ENCODE data around the gene CD99. TPM values are rescaled to one million over a fixed set of nuclear protein-coding genes. Genes with fewer than 3 reads are reported as not detected.

The CD99 gene
- total and polyA plus RNA-seq, 2 donors (not counting 3 experiments of a cell fraction or from before 2014, with no cell fraction given): 364 to 654 TPM

DNA sequence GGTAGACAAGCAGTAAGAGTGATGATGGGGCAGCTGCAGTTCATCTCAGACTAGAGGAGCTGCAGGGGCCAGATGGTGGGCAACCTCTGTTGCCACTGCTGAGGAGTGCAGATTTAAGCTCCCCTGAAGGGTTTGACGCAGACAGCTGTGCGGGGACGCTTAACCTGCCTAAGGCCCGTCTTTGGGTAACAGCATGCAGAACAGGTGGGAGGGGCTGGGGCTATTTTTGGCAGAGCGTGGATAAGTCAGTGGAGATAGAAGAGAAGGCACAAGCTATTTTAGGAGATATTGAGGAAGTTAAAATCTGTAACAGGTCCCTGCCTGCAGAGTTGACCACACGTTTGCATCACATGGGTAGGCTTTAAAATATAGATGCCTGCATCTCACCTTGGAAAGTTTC lies 10.5 kb downstream of the CD99 start:
- no TSS peak for BruUV-seq (replicated peaks)
- intact Hi-C loops (cut with micrococcal nuclease): no loop called here
- Histone ChIP-seq H3K4me1 (ENCODE audit: control insufficient read depth, extremely low read depth, insufficient read depth, low read length) (peaks cover 63% of the 10 kb centered on the region), H3K36me3 (ENCODE audit: control insufficient read depth in 2 of 2, extremely low read depth in 1 of 2, insufficient read depth in 2 of 2, low read length in 2 of 2) (peaks cover 0 to 4% of the 10 kb centered on the region in 2 experiments), H3K9me1 (replicated peaks; ENCODE audit: control insufficient read depth, extremely low read depth, insufficient read depth, low read length) (no peaks in the 10 kb centered on the region), H3K4me3 (replicated peaks in 1 of 3; ENCODE audit: insufficient read depth in 1 of 3, low read depth in 1 of 3, low read length in 3 of 3) (no peak overlapping the region), H3K79me2 (ENCODE audit: control insufficient read depth, insufficient read depth, low read length) (peaks cover 94% of the 10 kb centered on the region), H2AFZ (ENCODE audit: low read depth, low read length) (no peak overlapping the region), H4K20me1 (replicated peaks; ENCODE audit: control insufficient read depth, extremely low read depth, insufficient read depth, low read length) (no peaks in the 10 kb centered on the region), H3K27ac (ENCODE audit: insufficient read depth, low read depth, low read length) (no peak overlapping the region), H3K9me3 (replicated peaks; ENCODE audit: control insufficient read depth, insufficient read depth, low read length) (no peaks in the 10 kb centered on the region), H3K9ac (replicated peaks; ENCODE audit: extremely low read depth, insufficient read depth, low read length) (no peak overlapping the region), H3K27me3 (ENCODE audit: control insufficient read depth in 2 of 2, insufficient read depth in 2 of 2, low read length in 2 of 2) (no peaks in the 10 kb centered on the region), H3K4me2 (ENCODE audit: insufficient read depth, low read length) (no peak overlapping the region)
- DNase-seq (ENCODE audit: low read depth, low spot score) (no peak), FAIRE-seq (no peak)
- POLR2A ChIA-PET: no interaction called here
- dilution Hi-C loops (cut with MboI; ENCODE audit: extremely low pct_ligation_motif_present, low sequenced_read_pairs): no loop called here
- TF ChIP-seq GATA2 (IDR thresholded peaks at IDR 0.05; ENCODE audit: insufficient read depth, insufficient read length, low read depth, low read length) (no peak), POLR2A (IDR thresholded peaks at IDR 0.05; ENCODE audit: low read depth, low read length) (no peak), MYC (IDR thresholded peaks at IDR 0.05; ENCODE audit: low read depth, low read length) (no peak)
- TF ChIP-seq, protein P1, sequence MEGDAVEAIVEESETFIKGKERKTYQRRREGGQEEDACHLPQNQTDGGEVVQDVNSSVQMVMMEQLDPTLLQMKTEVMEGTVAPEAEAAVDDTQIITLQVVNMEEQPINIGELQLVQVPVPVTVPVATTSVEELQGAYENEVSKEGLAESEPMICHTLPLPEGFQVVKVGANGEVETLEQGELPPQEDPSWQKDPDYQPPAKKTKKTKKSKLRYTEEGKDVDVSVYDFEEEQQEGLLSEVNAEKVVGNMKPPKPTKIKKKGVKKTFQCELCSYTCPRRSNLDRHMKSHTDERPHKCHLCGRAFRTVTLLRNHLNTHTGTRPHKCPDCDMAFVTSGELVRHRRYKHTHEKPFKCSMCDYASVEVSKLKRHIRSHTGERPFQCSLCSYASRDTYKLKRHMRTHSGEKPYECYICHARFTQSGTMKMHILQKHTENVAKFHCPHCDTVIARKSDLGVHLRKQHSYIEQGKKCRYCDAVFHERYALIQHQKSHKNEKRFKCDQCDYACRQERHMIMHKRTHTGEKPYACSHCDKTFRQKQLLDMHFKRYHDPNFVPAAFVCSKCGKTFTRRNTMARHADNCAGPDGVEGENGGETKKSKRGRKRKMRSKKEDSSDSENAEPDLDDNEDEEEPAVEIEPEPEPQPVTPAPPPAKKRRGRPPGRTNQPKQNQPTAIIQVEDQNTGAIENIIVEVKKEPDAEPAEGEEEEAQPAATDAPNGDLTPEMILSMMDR (IDR thresholded peaks at IDR 0.05; ENCODE audit: extremely low read depth in 1 of 2, insufficient read depth in 1 of 2, low read depth in 1 of 2, low read length in 2 of 2): no peak
- TF ChIP-seq, protein P2, sequence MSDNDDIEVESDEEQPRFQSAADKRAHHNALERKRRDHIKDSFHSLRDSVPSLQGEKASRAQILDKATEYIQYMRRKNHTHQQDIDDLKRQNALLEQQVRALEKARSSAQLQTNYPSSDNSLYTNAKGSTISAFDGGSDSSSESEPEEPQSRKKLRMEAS (IDR thresholded peaks at IDR 0.05; ENCODE audit: insufficient read depth, insufficient read length): no peak
- CTCF ChIA-PET: no interaction called here

DNA sequence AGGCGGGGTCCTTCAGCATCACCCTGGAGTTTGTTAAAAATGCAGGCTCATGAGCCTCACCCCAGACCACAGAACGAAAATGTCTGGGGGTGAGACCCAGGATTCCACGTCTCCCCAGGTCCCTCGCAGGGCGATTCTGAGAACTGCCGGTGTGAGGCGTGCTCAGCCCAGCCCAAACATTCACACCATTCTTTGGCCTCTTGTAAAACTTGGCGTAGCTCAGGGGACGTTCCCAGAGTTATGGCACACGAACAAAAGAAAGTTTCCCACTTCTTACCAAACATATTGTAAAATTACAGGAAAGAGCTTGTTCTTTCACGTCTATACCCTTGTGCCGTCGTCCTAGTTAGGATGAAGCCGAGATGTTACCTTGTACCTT lies 12.9 kb downstream of the CD99 start:
- intact Hi-C loops (cut with micrococcal nuclease): no loop called here
- Histone ChIP-seq H3K27me3 (ENCODE audit: control insufficient read depth in 2 of 2, insufficient read depth in 2 of 2, low read length in 2 of 2) (no peaks in the 10 kb centered on the region), H3K4me2 (ENCODE audit: insufficient read depth, low read length) (peak overlapping the region; percentile 18), H3K9ac (replicated peaks; ENCODE audit: extremely low read depth, insufficient read depth, low read length) (peak overlapping the region; percentile 65), H3K9me3 (replicated peaks; ENCODE audit: control insufficient read depth, insufficient read depth, low read length) (no peaks in the 10 kb centered on the region), H3K27ac (ENCODE audit: insufficient read depth, low read depth, low read length) (peak overlapping the region; percentile 73), H3K9me1 (replicated peaks; ENCODE audit: control insufficient read depth, extremely low read depth, insufficient read depth, low read length) (no peaks in the 10 kb centered on the region), H3K36me3 (ENCODE audit: control insufficient read depth in 2 of 2, extremely low read depth in 1 of 2, insufficient read depth in 2 of 2, low read length in 2 of 2) (peaks cover 0 to 4% of the 10 kb centered on the region in 2 experiments), H3K4me3 (replicated peaks in 1 of 3; ENCODE audit: insufficient read depth in 1 of 3, low read depth in 1 of 3, low read length in 3 of 3) (peak overlapping the region in 1 of 3 experiments; percentile 0), H2AFZ (ENCODE audit: low read depth, low read length) (no peak overlapping the region), H3K4me1 (ENCODE audit: control insufficient read depth, extremely low read depth, insufficient read depth, low read length) (peaks cover 64% of the 10 kb centered on the region), H3K79me2 (ENCODE audit: control insufficient read depth, insufficient read depth, low read length) (peaks cover 91% of the 10 kb centered on the region), H4K20me1 (replicated peaks; ENCODE audit: control insufficient read depth, extremely low read depth, insufficient read depth, low read length) (no peaks in the 10 kb centered on the region)
- peak; percentile 77 for DNase-seq (ENCODE audit: low read depth, low spot score)
- ChIA-PET CTCF (no interaction called here), POLR2A (no interaction called here)
- FAIRE-seq: peak; percentile 69
- dilution Hi-C loops (cut with MboI; ENCODE audit: extremely low pct_ligation_motif_present, low sequenced_read_pairs): no loop called here
- TF ChIP-seq, protein P1 (IDR thresholded peaks at IDR 0.05; ENCODE audit: extremely low read depth in 1 of 2, insufficient read depth in 1 of 2, low read depth in 1 of 2, low read length in 2 of 2): peak; percentile 33 to 54
- TF ChIP-seq MYC (IDR thresholded peaks at IDR 0.05; ENCODE audit: low read depth, low read length): no peak
- no TSS peak for BruUV-seq (replicated peaks)

All from endothelial cell of umbilical vein (primary cell).